RWPE1 (cell line): ENCODE results near the gene NCOA7.

Experiments
- CTCF ChIA-PET: fragments of 350-600 bp; sonication (Branson Sonifier 250); formaldehyde crosslinking; extraction: SDS; loops from one replicate; lab custom pipeline; 2021; lab: Yijun Ruan, JAX
- POLR2A ChIA-PET: fragments of 400-600 bp; formaldehyde crosslinking; extraction: SDS; loops from one replicate; lab custom pipeline; 2020; ENCODE audit warnings: antibody characterized with exemption; ENCODE audit not compliant: low non-redundant PET; lab: Yijun Ruan, JAX
- DNase-seq: peaks from one replicate; pipeline ENCODE4 v3.0.0; 2012; ENCODE audit warnings: low spot score
- H3K27ac ChIP-seq: fragments of 450-650 bp; 2 replicates; pipeline ENCODE4 v1.5.1; 2017
- TF ChIP-seq, protein P1 (sequence below): fragments of 450-650 bp; conservative IDR thresholded peaks from 2 replicates; pipeline ENCODE4 v1.5.1; 2017; ENCODE audit warnings: low read depth, mild to moderate bottlenecking

The NCOA7 gene

DNA sequence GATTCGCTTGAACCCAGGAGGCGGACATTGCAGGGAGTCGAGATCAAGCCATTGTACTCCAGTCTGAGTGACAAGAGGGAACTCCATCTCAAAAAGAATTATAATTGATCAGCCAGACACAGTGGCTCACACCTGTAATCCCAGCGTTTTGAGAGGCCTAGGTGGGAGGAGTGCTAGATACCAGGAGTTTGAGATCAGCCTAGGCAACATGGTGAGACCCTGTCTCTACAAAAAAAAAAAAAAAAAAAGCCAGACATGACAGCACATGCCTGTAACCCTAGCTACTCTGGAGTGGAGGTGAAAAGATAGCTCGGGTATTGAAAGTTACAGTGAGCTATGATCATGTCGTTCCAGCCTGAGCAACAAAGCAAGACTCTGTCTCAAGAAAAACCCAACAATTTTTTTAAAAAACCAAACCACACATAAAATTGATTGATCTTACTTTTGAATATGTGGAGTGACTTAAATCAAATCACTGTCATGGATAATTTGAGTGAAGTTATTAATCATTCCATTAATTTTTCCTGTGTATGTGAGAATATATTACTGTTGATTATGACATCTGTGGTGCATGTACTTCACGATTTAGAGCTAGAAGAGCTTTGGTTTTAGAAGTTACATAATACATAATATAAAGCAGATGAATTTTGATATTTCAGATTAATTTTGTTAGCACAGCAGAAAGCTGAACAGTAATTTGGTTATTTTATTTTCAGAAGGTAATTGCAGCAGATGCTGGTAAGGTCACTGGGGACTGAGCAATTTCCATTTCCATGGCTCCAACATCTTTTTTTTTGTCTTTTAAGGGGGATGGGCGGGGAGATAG, 34.4 kb downstream of the NCOA7 start:
- DNase-seq = no peak
- ChIA-PET POLR2A (no interaction called here), CTCF (no interaction called here)
- TF ChIP-seq, protein P1, sequence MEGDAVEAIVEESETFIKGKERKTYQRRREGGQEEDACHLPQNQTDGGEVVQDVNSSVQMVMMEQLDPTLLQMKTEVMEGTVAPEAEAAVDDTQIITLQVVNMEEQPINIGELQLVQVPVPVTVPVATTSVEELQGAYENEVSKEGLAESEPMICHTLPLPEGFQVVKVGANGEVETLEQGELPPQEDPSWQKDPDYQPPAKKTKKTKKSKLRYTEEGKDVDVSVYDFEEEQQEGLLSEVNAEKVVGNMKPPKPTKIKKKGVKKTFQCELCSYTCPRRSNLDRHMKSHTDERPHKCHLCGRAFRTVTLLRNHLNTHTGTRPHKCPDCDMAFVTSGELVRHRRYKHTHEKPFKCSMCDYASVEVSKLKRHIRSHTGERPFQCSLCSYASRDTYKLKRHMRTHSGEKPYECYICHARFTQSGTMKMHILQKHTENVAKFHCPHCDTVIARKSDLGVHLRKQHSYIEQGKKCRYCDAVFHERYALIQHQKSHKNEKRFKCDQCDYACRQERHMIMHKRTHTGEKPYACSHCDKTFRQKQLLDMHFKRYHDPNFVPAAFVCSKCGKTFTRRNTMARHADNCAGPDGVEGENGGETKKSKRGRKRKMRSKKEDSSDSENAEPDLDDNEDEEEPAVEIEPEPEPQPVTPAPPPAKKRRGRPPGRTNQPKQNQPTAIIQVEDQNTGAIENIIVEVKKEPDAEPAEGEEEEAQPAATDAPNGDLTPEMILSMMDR = no peak
- no peak overlapping the region for H3K27ac ChIP-seq

DNA sequence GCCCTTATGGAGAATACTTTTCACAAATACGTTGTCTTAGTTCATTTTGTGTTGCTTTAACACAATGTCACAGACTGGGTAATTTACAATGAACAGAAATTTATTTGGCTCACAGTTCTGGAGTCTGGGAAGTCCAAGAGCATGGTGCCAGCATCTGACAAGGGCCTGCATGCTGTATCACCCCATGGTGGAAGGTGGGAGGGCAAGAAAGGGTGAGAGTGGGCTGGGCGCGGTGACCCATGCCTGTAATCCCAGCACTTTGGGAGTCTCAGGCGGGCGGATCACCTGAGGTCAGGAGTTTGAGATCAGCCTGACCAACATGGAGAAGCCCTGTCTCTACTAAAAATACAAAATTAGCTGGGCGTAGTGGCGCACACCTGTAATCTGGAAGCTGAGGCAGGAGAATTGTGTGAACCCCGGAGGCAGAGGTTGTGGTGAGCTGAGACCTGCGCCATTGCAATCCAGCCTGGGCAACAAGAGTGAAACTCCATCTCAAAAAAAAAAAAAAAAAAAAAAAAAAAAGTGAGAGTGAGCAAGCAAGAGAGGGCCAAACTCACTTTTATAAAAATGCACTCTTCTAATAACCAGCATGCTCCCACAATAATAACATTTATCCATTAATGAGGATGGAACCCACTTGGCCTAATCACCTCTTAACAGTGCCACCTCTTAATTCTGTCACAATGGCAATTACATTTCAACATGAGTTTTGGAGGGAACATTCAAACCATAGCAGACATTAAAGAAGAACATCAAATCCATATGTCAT, 36.1 kb downstream of the NCOA7 start:
- POLR2A ChIA-PET = no interaction called here
- CTCF ChIA-PET = interaction anchor here (0.6 kb wide), 1 partner anchor 511 kb away, joined by 3 read pairs; no protein-coding TSS in a partner anchor
- DNase-seq = no peak
- TF ChIP-seq, protein P1 = no peak
- H3K27ac ChIP-seq = no peak overlapping the region

DNA sequence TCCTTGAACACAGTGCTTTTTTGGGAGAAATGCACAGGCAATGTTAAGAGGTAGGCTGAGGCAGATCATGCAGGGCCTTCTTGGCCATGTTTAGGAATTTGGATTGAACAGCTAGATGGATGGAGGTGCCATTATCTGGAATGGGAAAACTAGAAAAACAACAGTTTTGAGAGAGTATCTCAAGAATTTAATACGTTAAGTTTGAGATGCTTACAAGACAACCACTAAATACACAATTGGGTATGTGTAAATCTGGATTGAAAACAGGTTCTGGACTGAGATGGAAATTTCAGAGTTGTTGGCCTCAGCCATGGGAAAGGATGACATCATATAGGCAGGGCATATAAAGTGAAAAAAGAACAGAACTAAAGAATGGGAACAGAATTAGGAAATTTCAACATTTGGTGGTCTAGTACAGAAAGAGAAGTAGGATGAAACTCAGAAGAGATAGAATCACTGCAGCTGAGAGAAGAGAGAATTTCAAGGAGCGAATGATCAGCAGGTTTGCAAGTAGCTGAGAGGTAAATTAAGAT, 37.1 kb downstream of the NCOA7 start:
- ChIA-PET POLR2A (no interaction called here), CTCF (interaction anchor here (0.7 kb wide), 1 partner anchor 12 kb away, joined by 4 read pairs; no protein-coding TSS in a partner anchor)
- no peak for DNase-seq
- TF ChIP-seq, protein P1 = no peak
- H3K27ac ChIP-seq = no peak overlapping the region

DNA sequence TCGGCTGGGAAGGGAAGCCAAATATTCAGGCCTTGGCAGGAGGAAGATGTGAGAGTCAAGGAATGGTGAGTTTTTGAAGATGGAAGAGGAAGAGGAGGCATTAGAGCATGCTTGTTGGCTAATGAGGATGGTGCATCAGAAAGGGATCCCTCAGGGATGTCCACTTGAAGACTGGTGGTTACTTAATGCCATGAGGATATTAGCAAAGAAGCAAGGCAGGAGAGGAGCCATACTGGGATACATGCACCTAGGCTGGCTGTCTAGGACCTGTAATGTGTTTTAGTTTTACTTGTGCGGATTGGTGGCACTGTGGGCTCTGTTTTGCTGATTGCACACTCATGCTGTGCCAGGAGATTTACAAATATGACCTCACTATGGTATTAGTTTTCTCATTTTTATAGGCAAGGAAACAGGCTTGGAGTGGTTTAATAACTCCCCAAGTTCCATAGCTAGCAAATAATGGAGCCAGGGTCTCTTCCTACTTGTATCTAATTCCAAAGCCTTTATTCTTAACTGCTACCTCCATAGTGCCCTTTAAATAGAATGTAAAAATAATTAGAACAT, 37.8 kb downstream of the NCOA7 start:
- POLR2A ChIA-PET = no interaction called here
- H3K27ac ChIP-seq = no peak overlapping the region
- no peak for DNase-seq
- CTCF ChIA-PET = no interaction called here
- TF ChIP-seq, protein P1 = no peak

DNA sequence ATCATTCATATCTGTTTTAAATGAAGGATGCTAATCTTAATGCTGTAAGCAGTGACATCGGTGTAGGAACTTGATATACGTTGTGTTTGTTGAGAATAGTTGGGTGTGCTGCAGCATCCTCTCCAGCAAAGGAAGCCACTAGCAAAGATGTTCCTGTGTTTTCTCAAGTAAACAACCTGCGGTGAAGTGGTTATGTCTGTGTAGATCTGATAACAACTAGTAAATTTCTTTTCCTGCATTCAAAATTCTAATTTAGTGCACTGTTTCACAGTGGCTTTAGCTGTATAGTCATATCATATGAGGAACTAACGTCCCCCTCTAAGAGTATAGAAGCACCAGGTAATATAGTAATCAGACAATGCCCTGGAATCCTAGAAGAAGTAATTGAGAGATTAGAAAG, 38.7 kb downstream of the NCOA7 start:
- ChIA-PET CTCF (no interaction called here), POLR2A (no interaction called here)

More for the DNA sequence above, 38.7 kb downstream of the NCOA7 start:
- no peak overlapping the region for H3K27ac ChIP-seq
- TF ChIP-seq, protein P1 = no peak
- no peak for DNase-seq
